Adipocyte (in vitro differentiated cells): ENCODE data around the gene CSNK1G1.
"Not testable (repeated sequence)": the region's sequence is repeated elsewhere in the genome, so short reads cannot be mapped to it uniquely, and the experiment has no call there.

Experiments
- DNase-seq: peaks from one replicate; pipeline ENCODE4 v3.0.0-alpha.2; 2015; ENCODE audit warnings: low read depth
- H3K27me3 ChIP-seq: replicated peaks from 2 replicates; pipeline ENCODE4 v1.7.0; 2013; ENCODE audit warnings: mild to moderate bottlenecking, low read length, moderate library complexity; ENCODE audit not compliant: control insufficient read depth, insufficient read depth
- H3K36me3 ChIP-seq: 2 replicates; pipeline ENCODE4 v1.7.0; 2013; ENCODE audit warnings: low read length, mild to moderate bottlenecking, moderate library complexity; ENCODE audit not compliant: control insufficient read depth, insufficient read depth, severe bottlenecking
- H3K4me1 ChIP-seq: 2 replicates; pipeline ENCODE4 v1.7.0; 2013; ENCODE audit warnings: mild to moderate bottlenecking, low read length, moderate library complexity; ENCODE audit not compliant: control insufficient read depth, insufficient read depth
- H3K4me3 ChIP-seq: 2 replicates; pipeline ENCODE4 v1.7.0; 2013; ENCODE audit warnings: mild to moderate bottlenecking, low read length, moderate library complexity
- H3K9ac ChIP-seq: 2 replicates; pipeline ENCODE4 v1.7.0; 2013; ENCODE audit warnings: mild to moderate bottlenecking, low read length, moderate library complexity
- H3K9me3 ChIP-seq: 2 replicates; pipeline ENCODE4 v1.7.0; 2013; ENCODE audit warnings: mild to moderate bottlenecking, low read length, moderate library complexity; ENCODE audit not compliant: control insufficient read depth

CSNK1G1 gene

GRCh38 chr15:64326975-64327374 is 29.0 kb downstream of the CSNK1G1 start:
- H3K4me1 ChIP-seq, H3K4me3 ChIP-seq, H3K9ac ChIP-seq, H3K36me3 ChIP-seq, DNase-seq, H3K9me3 ChIP-seq, H3K27me3 ChIP-seq: not testable (repeated sequence)

GRCh38 chr15:64326458-64326857 is 29.5 kb downstream of the CSNK1G1 start:
- not testable (repeated sequence) for DNase-seq, H3K4me1 ChIP-seq, H3K27me3 ChIP-seq, H3K9me3 ChIP-seq, H3K9ac ChIP-seq, H3K4me3 ChIP-seq, H3K36me3 ChIP-seq

- Histone ChIP-seq H3K4me3 (no peak overlapping the region), H3K4me1 (no peaks in the 10 kb centered on the region), H3K9me3 (no peaks in the 10 kb centered on the region), H3K36me3 (no peaks in the 10 kb centered on the region), H3K27me3 (no peaks in the 10 kb centered on the region), H3K9ac (no peak overlapping the region)
- DNase-seq: no peak
Observed at GRCh38 chr15:64324165-64324877, 31.7 kb downstream of the CSNK1G1 start.

- H3K4me1 ChIP-seq: peaks cover 13% of the 10 kb centered on the region
- no peaks in the 10 kb centered on the region for H3K27me3 ChIP-seq
- no peaks in the 10 kb centered on the region for H3K9me3 ChIP-seq
- no peak overlapping the region for H3K4me3 ChIP-seq
- H3K9ac ChIP-seq: no peak overlapping the region
- DNase-seq: peak; percentile 4
- H3K36me3 ChIP-seq: no peaks in the 10 kb centered on the region
Observed at GRCh38 chr15:64315216-64315615, 40.8 kb downstream of the CSNK1G1 start.

GRCh38 chr15:64314456-64314855 is 41.5 kb downstream of the CSNK1G1 start:
- H3K36me3 ChIP-seq: no peaks in the 10 kb centered on the region
- DNase-seq: peak; percentile 7
- no peak overlapping the region for H3K9ac ChIP-seq
- no peaks in the 10 kb centered on the region for H3K27me3 ChIP-seq
- H3K4me3 ChIP-seq: no peak overlapping the region
- peaks cover 17% of the 10 kb centered on the region for H3K4me1 ChIP-seq
- no peaks in the 10 kb centered on the region for H3K9me3 ChIP-seq

GRCh38 chr15:64311566-64311965 is 44.4 kb downstream of the CSNK1G1 start:
- no peak overlapping the region for H3K4me3 ChIP-seq
- no peaks in the 10 kb centered on the region for H3K9me3 ChIP-seq
- H3K4me1 ChIP-seq: peaks cover 17% of the 10 kb centered on the region
- H3K27me3 ChIP-seq: no peaks in the 10 kb centered on the region
- no peak overlapping the region for H3K9ac ChIP-seq
- no peak for DNase-seq
- no peaks in the 10 kb centered on the region for H3K36me3 ChIP-seq

GRCh38 chr15:64310036-64310435 is 45.9 kb downstream of the CSNK1G1 start:
- H3K4me1 ChIP-seq: peaks cover 12% of the 10 kb centered on the region
- H3K9me3 ChIP-seq: no peaks in the 10 kb centered on the region

GRCh38 chr15:64305261-64305660 is 50.7 kb downstream of the CSNK1G1 start:
- Histone ChIP-seq H3K9ac (no peak overlapping the region), H3K4me1 (peaks cover 5% of the 10 kb centered on the region), H3K27me3 (no peaks in the 10 kb centered on the region), H3K4me3 (no peak overlapping the region), H3K9me3 (no peaks in the 10 kb centered on the region), H3K36me3 (peaks cover 3% of the 10 kb centered on the region)
- peak; percentile 27 for DNase-seq

More at GRCh38 chr15:64310036-64310435, 45.9 kb downstream of the CSNK1G1 start:
- H3K36me3 ChIP-seq: no peaks in the 10 kb centered on the region
- no peak for DNase-seq
- H3K27me3 ChIP-seq: no peaks in the 10 kb centered on the region
- no peak overlapping the region for H3K4me3 ChIP-seq
- H3K9ac ChIP-seq: no peak overlapping the region

- H3K36me3 ChIP-seq: no peaks in the 10 kb centered on the region
- no peaks in the 10 kb centered on the region for H3K9me3 ChIP-seq
- peaks cover 21% of the 10 kb centered on the region for H3K4me1 ChIP-seq
- no peak overlapping the region for H3K9ac ChIP-seq
- no peak overlapping the region for H3K4me3 ChIP-seq
- DNase-seq: no peak
- no peaks in the 10 kb centered on the region for H3K27me3 ChIP-seq
Observed at GRCh38 chr15:64289550-64289949, 66.4 kb downstream of the CSNK1G1 start.

- no peaks in the 10 kb centered on the region for H3K9me3 ChIP-seq
- DNase-seq: no peak
- H3K36me3 ChIP-seq: no peaks in the 10 kb centered on the region
- no peaks in the 10 kb centered on the region for H3K27me3 ChIP-seq
- H3K9ac ChIP-seq: no peak overlapping the region
- H3K4me3 ChIP-seq: no peak overlapping the region
- H3K4me1 ChIP-seq: peaks cover 25% of the 10 kb centered on the region
Observed at GRCh38 chr15:64288999-64289398, 67.0 kb downstream of the CSNK1G1 start.

- no peak for DNase-seq
- Histone ChIP-seq H3K27me3 (no peaks in the 10 kb centered on the region), H3K4me1 (peaks cover 29% of the 10 kb centered on the region), H3K9ac (no peak overlapping the region), H3K4me3 (no peak overlapping the region), H3K9me3 (no peaks in the 10 kb centered on the region), H3K36me3 (no peaks in the 10 kb centered on the region)
Observed at GRCh38 chr15:64288577-64288976, 67.4 kb downstream of the CSNK1G1 start.

- Histone ChIP-seq H3K4me3 (no peak overlapping the region), H3K9ac (no peak overlapping the region), H3K36me3 (no peaks in the 10 kb centered on the region), H3K27me3 (no peaks in the 10 kb centered on the region), H3K9me3 (no peaks in the 10 kb centered on the region), H3K4me1 (peaks cover 31% of the 10 kb centered on the region)
- no peak for DNase-seq
Observed at GRCh38 chr15:64287953-64288352, 68.0 kb downstream of the CSNK1G1 start.
